Esophagus muscularis mucosa (tissue), 4 donors: Measurements from ENCODE around the gene PATE1. TPM values are rescaled to one million over a fixed set of nuclear protein-coding genes. Genes with fewer than 3 reads are reported as not detected.
A peak's percentile ranks its signal among the peaks of the same experiment; 100 is the strongest.

Source experiments
- DNase-seq: peaks from one replicate; pipeline ENCODE4 v3.0.0-alpha.2; 2017; ENCODE audit errors: extremely low spot score
- H3K27ac ChIP-seq, 4 donors: fragments of 200-600 bp; sonication (generic); replicated peaks in 1 of 4; 1 replicate in 3 of 4; 2 replicates in 1 of 4; pipeline ENCODE4 v1.5.1; 2016 to 2019; ENCODE audit warnings: mild to moderate bottlenecking in 1 of 4
- H3K27me3 ChIP-seq, 4 donors: fragments of 200-600 bp; sonication (generic); one replicate each; pipeline versions ENCODE4 v1.5.1 to v1.6.0; 2016 to 2019
- H3K36me3 ChIP-seq, 4 donors: fragments of 200-600 bp; sonication (generic); one replicate each; pipeline ENCODE4 v1.5.1; 2016 to 2019
- H3K4me1 ChIP-seq, 4 donors: fragments of 200-600 bp; sonication (generic); one replicate each; pipeline ENCODE4 v1.5.1; 2016 to 2019
- H3K4me3 ChIP-seq, 4 donors: fragments of 200-600 bp; sonication (generic); 1 replicate in 2 of 4; 2 replicates in 2 of 4; pipeline ENCODE4 v1.5.1; 2016 to 2019; ENCODE audit warnings: mild to moderate bottlenecking in 4 of 4, moderate library complexity in 1 of 4
- H3K9me3 ChIP-seq, 4 donors: fragments of 200-600 bp; sonication (generic); 1 replicate in 3 of 4; 2 replicates in 1 of 4; pipeline ENCODE4 v1.5.1; 2016 to 2019
- CTCF ChIP-seq, 3 experiments: fragments of 200-600 bp in 2 of 3; fragments of 450-650 bp in 1 of 3; sonication (generic) in 2 of 3; IDR thresholded peaks; one replicate each; pipeline ENCODE4 v1.5.1; 2017 to 2019; ENCODE audit warnings: antibody characterized with exemption in 3 of 3, mild to moderate bottlenecking in 2 of 3, moderate library complexity in 1 of 3
- EP300 ChIP-seq: sonication (generic); formaldehyde crosslinking; IDR thresholded peaks from one replicate; pipeline ENCODE4 v1.6.1; 2017; ENCODE audit warnings: antibody characterized with exemption
- POLR2A ChIP-seq: fragments of 450-650 bp; IDR thresholded peaks from one replicate; pipeline ENCODE4 v1.6.1; 2017; ENCODE audit warnings: antibody characterized with exemption, moderate library complexity, mild to moderate bottlenecking, low read depth
- POLR2AphosphoS5 ChIP-seq, 2 donors: sonication (generic); formaldehyde crosslinking; IDR thresholded peaks; one replicate each; pipeline ENCODE4 v1.6.1; 2017; ENCODE audit warnings: antibody characterized with exemption in 2 of 2
- WGBS: methylation state at CpG from one replicate; pipeline ENCODE4 v1.1.5; 2018; 5-methylcytosine and 5-hydroxymethylcytosine counted together
- intact Hi-C: fragments of 100-400 bp; cut with DNase I; formaldehyde crosslinking; loops from one replicate; pipeline ENCODE4 v1.15.1; 2023
- total RNA-seq, 4 donors: library from RNA; depleted of rRNA; stranded (reverse); fragments of >200 nt; gene quantifications; one replicate each; pipeline versions ENCODE4 v1.1.0 to v1.2.1, GENCODE V29; 2016

PATE1 gene
- total RNA-seq, 4 donors from 2014 or later, result not detected

- TF ChIP-seq CTCF (IDR thresholded peaks at IDR 0.05) (no peak), POLR2AphosphoS5 (IDR thresholded peaks at IDR 0.05) (no peak), POLR2A (no peak), EP300 (no peak)
- no peaks in the 10 kb centered on the region for H3K4me1 ChIP-seq
- no peak for DNase-seq
- H3K27ac ChIP-seq, result no peak overlapping the region
- H3K4me3 ChIP-seq, result no peak overlapping the region
- peaks cover 0 to 15% (median 7%) of the 10 kb centered on the region in 4 donors for H3K9me3 ChIP-seq
- no peaks in the 10 kb centered on the region for H3K36me3 ChIP-seq
- no peaks in the 10 kb centered on the region for H3K27me3 ChIP-seq
- WGBS, result 79% methylated on average over 6 of the region's 7 CpGs
- intact Hi-C loops, result no loop called here
Measured at GRCh38 chr11:125756050-125756449, 10.0 kb downstream of the PATE1 start.

GRCh38 chr11:125762445-125762844, 16.4 kb downstream of the PATE1 start:
- 71% methylated on average over 1 of the region's 1 CpG for WGBS

GRCh38 chr11:125763483-125763882, 17.4 kb downstream of the PATE1 start:
- 84% methylated on average over 2 of the region's 2 CpGs for WGBS
- Histone ChIP-seq H3K9me3 (peaks cover 0 to under 1% (median under 1%) of the 10 kb centered on the region in 4 donors), H3K36me3 (no peaks in the 10 kb centered on the region), H3K4me1 (no peaks in the 10 kb centered on the region), H3K27me3 (no peaks in the 10 kb centered on the region), H3K4me3 (no peak overlapping the region), H3K27ac (no peak overlapping the region)
- DNase-seq, result no peak
- intact Hi-C loops, result no loop called here
- TF ChIP-seq POLR2AphosphoS5 (IDR thresholded peaks at IDR 0.05) (no peak), CTCF (IDR thresholded peaks at IDR 0.05) (no peak), EP300 (no peak), POLR2A (no peak)

More at GRCh38 chr11:125762445-125762844, 16.4 kb downstream of the PATE1 start:
- no peaks in the 10 kb centered on the region for H3K27me3 ChIP-seq
- no peaks in the 10 kb centered on the region for H3K4me1 ChIP-seq
- H3K4me3 ChIP-seq, result no peak overlapping the region
- peaks cover 0 to 9% (median 6%) of the 10 kb centered on the region in 4 donors for H3K9me3 ChIP-seq
- intact Hi-C loops, result no loop called here
- TF ChIP-seq EP300, result no peak
- TF ChIP-seq POLR2AphosphoS5 (IDR thresholded peaks at IDR 0.05), result no peak
- TF ChIP-seq POLR2A, result no peak
- no peak for TF ChIP-seq CTCF (IDR thresholded peaks at IDR 0.05)
- H3K27ac ChIP-seq, result no peak overlapping the region
- DNase-seq, result no peak
- no peaks in the 10 kb centered on the region for H3K36me3 ChIP-seq

GRCh38 chr11:125766251-125766650, 20.2 kb downstream of the PATE1 start:
- Histone ChIP-seq H3K27me3 (no peaks in the 10 kb centered on the region), H3K4me3 (no peak overlapping the region), H3K4me1 (no peaks in the 10 kb centered on the region), H3K36me3 (no peaks in the 10 kb centered on the region), H3K27ac (no peak overlapping the region), H3K9me3 (no peaks in the 10 kb centered on the region)
- TF ChIP-seq POLR2A (no peak), EP300 (no peak)
- intact Hi-C loops, result no loop called here
- peak; percentile 50 for DNase-seq
- WGBS, result 69% methylated on average over 1 of the region's 1 CpG

DNA sequence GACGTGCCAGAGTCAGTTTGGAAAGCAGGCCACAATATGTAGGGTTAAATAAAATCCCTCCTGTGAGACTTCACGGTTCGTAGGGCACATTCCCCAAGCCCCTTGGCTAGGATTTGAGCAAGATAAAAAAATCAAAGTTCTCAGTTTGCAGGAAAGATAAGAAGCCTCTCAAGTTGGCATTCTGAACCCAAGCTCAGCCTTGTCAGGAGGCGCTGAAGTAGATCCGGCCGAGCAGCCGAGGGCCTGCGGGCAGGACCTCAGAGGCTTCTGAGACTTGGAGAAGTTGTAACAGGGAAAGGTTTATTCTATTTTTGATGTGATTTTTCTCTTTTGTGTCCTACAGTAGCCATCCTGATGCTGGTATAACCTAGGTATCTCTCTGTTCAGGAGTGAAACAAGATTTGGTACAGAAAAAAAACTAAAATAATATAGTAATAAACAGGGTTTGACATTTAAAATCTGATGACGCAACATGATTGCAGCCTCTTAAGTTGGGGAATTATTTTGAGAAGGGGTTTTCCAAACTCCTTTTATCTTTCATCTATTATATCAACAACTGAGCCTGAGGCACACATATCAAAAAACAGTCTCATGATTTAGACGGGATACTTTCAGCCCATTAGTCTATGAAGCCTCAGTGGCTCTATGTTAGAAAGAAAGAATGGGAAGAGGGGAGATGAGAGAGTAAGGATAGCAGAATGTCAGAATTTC, 22.4 kb downstream of the PATE1 start:
- Histone ChIP-seq H3K27me3 (no peaks in the 10 kb centered on the region), H3K36me3 (no peaks in the 10 kb centered on the region), H3K4me3 (no peak overlapping the region), H3K4me1 (peaks cover 0 to 11% (median 0%) of the 10 kb centered on the region in 4 donors), H3K9me3 (no peaks in the 10 kb centered on the region), H3K27ac (no peak overlapping the region)
- TF ChIP-seq EP300 (no peak), CTCF (IDR thresholded peaks at IDR 0.05) (no peak)
- peak; percentile 70 for DNase-seq
- intact Hi-C loops, result no loop called here
- WGBS, result 51% methylated on average over 10 of the region's 10 CpGs
